ENCODE measurements around the gene FRMD8.

FRMD8 gene

GRCh38 chr11:65376138-65376713 lies 10.2 kb upstream of the FRMD8 start:
- no peak overlapping the region for H3K4me3 ChIP-seq (ENCODE audit: low read depth, low read length)
- TF ChIP-seq CTCF (IDR thresholded peaks at IDR 0.05; ENCODE audit: low read depth, low read length) = no peak

GRCh38 chr11:65377036-65377435 lies 9.4 kb upstream of the FRMD8 start:
- no peak overlapping the region for H3K4me3 ChIP-seq (ENCODE audit: low read depth, low read length)
- no peak for TF ChIP-seq CTCF (IDR thresholded peaks at IDR 0.05; ENCODE audit: low read depth, low read length)

- no peak overlapping the region for H3K4me3 ChIP-seq (ENCODE audit: low read depth, low read length)
- no peak for TF ChIP-seq CTCF (IDR thresholded peaks at IDR 0.05; ENCODE audit: low read depth, low read length)
Measured at GRCh38 chr11:65377777-65378176, 8.7 kb upstream of the FRMD8 start.

- no peak overlapping the region for H3K4me3 ChIP-seq (ENCODE audit: low read depth, low read length)
- TF ChIP-seq CTCF (IDR thresholded peaks at IDR 0.05; ENCODE audit: low read depth, low read length) = no peak
Measured at GRCh38 chr11:65378208-65378927, 8.1 kb upstream of the FRMD8 start.

- no peak for TF ChIP-seq CTCF (IDR thresholded peaks at IDR 0.05; ENCODE audit: low read depth, low read length)
- H3K4me3 ChIP-seq (ENCODE audit: low read depth, low read length) = no peak overlapping the region
Measured at GRCh38 chr11:65378928-65379638, 7.4 kb upstream of the FRMD8 start.

- H3K4me3 ChIP-seq (ENCODE audit: low read depth, low read length) = no peak overlapping the region
- TF ChIP-seq CTCF (IDR thresholded peaks at IDR 0.05; ENCODE audit: low read depth, low read length) = no peak
Measured at GRCh38 chr11:65379698-65380459, 6.6 kb upstream of the FRMD8 start.
